Caki2 (cell line): ENCODE results near the gene TBX3. TPM values are rescaled to one million over a fixed set of nuclear protein-coding genes. Genes with fewer than 3 reads are reported as not detected.

Source experiments
- DNase-seq: peaks from one replicate; pipeline ENCODE4 v3.0.0-alpha.2; 2015; ENCODE audit warnings: low read depth
- in situ Hi-C: cut with HindIII; loops from 2 replicates; pipeline ENCODE4 v1.10.0; 2016; ENCODE audit warnings: low sequenced_read_pairs, low pct_unique_long_range_greater_than_20kb, mixed read lengths
- total RNA-seq: library from RNA; depleted of rRNA; stranded (reverse); fragments of >200 nt; shearing (Covaris generic); gene quantifications from 2 replicates; pipeline ENCODE4 v1.2.3, GENCODE V29; 2014; ENCODE audit warnings: low replicate concordance

The TBX3 gene
- total RNA-seq, 1 experiment from 2014 or later, result 1.9 TPM

- no peak for DNase-seq
Observed at GRCh38 chr12:114698566-114699163, 14.7 kb upstream of the TBX3 start.

GRCh38 chr12:114697741-114698565, 14.0 kb upstream of the TBX3 start:
- DNase-seq, result no peak
- in situ Hi-C loops, result no loop called here

More at GRCh38 chr12:114698566-114699163, 14.7 kb upstream of the TBX3 start:
- in situ Hi-C loops, result no loop called here

- DNase-seq, result no peak
- in situ Hi-C loops, result no loop called here
Observed at GRCh38 chr12:114697243-114697716, 13.3 kb upstream of the TBX3 start.

- in situ Hi-C loops, result no loop called here
- no peak for DNase-seq
Observed at GRCh38 chr12:114696443-114697242, 12.7 kb upstream of the TBX3 start.

- in situ Hi-C loops, result no loop called here
- DNase-seq, result no peak
Observed at GRCh38 chr12:114695305-114695592, 11.3 kb upstream of the TBX3 start.

- in situ Hi-C loops, result no loop called here
- no peak for DNase-seq
Observed at GRCh38 chr12:114694436-114695304, 10.7 kb upstream of the TBX3 start.

GRCh38 chr12:114693532-114693931, 9.6 kb upstream of the TBX3 start:
- no peak for DNase-seq
- in situ Hi-C loops, result no loop called here

- no peak for DNase-seq
- in situ Hi-C loops, result no loop called here
Observed at GRCh38 chr12:114693059-114693531, 9.1 kb upstream of the TBX3 start.

- DNase-seq, result no peak
Observed at GRCh38 chr12:114692186-114693058, 8.4 kb upstream of the TBX3 start.

GRCh38 chr12:114691763-114692185, 7.8 kb upstream of the TBX3 start:
- no peak for DNase-seq
- in situ Hi-C loops, result no loop called here

More at GRCh38 chr12:114692186-114693058, 8.4 kb upstream of the TBX3 start:
- in situ Hi-C loops, result no loop called here

- DNase-seq, result no peak
- in situ Hi-C loops, result no loop called here
Observed at GRCh38 chr12:114691196-114691595, 7.2 kb upstream of the TBX3 start.

- no peak for DNase-seq
- in situ Hi-C loops, result no loop called here
Observed at GRCh38 chr12:114690267-114691135, 6.5 kb upstream of the TBX3 start.

- in situ Hi-C loops, result no loop called here
- DNase-seq, result no peak
Observed at GRCh38 chr12:114689075-114689994, 5.4 kb upstream of the TBX3 start.

- no peak for DNase-seq
- in situ Hi-C loops, result no loop called here
Observed at GRCh38 chr12:114688256-114688845, 4.4 kb upstream of the TBX3 start.

- DNase-seq, result no peak
- in situ Hi-C loops, result no loop called here
Observed at GRCh38 chr12:114687802-114688201, 3.8 kb upstream of the TBX3 start.
